ENCODE measurements around the gene PRDM1.
A peak's percentile ranks its signal among the peaks of the same experiment; 100 is the strongest.

PRDM1 gene

GRCh38 chr6:106085984-106086813 is at the start of gene PRDM1:
TSS of gene PRDM1 (plus strand) at chr6:106086336. CDS start at chr6:106086554, 218 bp downstream.
- DNase-seq (ENCODE audit: low spot score), result peak; percentile 83

- DNase-seq (ENCODE audit: low spot score), result no peak
Measured at GRCh38 chr6:106037060-106037459, 49.1 kb upstream of the PRDM1 start.

GRCh38 chr6:106039897-106040592 is 46.1 kb upstream of the PRDM1 start:
- no peak for DNase-seq (ENCODE audit: low spot score)

- DNase-seq (ENCODE audit: low spot score), result no peak
Measured at GRCh38 chr6:106044151-106044550, 42.0 kb upstream of the PRDM1 start.

DNA sequence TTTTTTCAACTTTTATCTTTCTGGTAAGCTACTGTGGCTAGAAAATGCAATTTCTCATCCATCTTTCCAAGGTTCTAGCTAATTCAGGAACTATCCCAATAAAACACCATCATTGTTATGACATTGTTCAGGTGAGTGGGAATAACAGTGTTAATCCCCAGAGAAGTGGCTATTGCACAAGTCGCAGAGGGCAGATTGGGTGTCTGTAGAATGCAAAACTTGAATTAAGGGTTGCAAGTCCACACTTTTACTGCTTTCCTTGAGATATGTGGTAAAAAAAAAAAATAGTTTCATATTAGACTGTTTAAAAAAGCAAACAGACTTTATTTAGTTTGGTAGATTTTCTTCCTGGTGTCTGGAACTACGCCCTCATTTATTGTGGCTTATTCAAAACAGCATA is 41.1 kb upstream of the PRDM1 start:
- DNase-seq (ENCODE audit: low spot score), result no peak

DNA sequence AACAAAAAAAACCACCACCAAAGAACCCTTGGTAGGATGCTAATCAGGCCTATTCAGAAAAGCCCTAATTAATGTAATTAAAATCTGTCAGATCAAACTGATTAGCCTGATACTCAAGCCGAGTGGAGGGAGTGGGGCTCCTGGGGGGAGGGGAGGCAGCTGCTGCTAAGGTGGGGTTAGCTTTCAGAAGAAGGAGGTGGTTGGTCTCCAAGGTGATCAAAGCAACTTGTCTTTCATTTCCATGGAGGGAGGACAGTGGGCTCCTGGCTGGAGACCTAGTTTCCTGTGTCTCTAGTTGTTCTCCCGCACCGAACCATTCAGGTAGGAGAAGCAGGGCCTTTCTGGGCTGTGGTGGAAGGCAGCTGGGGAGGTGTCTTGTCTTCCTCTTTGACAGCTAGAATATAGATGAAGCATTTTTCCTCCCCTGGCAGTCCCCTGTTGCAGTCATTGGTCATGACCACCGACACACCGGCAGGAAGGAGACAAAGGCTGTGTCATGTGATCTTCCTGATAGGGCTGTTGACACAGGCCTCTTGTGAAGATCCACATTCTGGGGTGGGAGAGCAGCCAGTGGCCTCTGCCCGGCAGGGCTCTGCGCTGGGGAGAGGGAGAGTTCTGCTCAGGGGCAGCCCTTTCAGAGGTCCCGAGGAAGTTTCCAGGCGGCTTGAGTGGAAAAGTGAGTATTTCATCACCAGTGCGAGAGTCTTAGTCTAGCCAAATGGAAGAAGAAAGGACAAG is 39.9 kb upstream of the PRDM1 start:
- no peak for DNase-seq (ENCODE audit: low spot score)

- no peak for DNase-seq (ENCODE audit: low spot score)
Measured at GRCh38 chr6:106046854-106047200, 39.3 kb upstream of the PRDM1 start.

DNA sequence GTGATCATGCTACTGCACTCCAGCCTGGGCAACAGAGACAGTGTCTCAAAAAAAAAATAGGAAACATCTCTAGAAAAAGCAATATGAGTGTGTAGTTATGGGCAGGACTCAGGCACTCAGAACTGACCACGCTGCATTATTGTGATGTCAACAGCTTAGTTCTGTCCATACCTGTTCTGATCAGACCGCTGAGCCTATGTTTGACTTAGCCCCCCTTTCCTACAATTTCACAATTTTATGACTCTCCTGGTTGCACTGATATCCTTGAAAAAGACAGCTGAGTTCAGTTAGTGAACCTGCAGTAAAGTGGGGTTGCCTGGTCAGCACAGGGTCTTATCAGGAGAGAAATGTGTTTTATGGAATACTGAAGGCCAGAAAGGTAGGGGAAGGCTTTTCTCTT is 37.8 kb upstream of the PRDM1 start:
- DNase-seq (ENCODE audit: low spot score), result no peak

GRCh38 chr6:106050538-106050937 is 35.6 kb upstream of the PRDM1 start:
- no peak for DNase-seq (ENCODE audit: low spot score)

DNA sequence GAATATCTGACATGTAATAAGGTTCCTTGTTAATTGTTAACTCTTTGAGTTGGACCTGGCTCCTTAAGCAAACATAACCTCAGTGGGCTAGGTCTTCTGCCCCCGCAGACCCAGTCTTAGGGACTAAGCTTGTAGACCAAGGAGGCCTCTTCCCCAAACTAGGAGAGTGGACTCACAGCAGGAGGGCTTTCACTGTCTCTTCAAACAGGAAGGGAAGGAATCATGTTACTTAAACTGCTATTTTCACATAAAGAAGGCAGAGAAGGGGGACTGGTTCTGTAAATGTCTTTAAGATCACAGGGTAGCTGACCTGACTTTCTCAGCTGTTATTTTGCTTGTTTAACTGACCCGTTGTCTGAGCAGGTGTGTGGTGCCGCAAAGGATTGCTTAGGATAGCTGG is 34.9 kb upstream of the PRDM1 start:
- no peak for DNase-seq (ENCODE audit: low spot score)

DNA sequence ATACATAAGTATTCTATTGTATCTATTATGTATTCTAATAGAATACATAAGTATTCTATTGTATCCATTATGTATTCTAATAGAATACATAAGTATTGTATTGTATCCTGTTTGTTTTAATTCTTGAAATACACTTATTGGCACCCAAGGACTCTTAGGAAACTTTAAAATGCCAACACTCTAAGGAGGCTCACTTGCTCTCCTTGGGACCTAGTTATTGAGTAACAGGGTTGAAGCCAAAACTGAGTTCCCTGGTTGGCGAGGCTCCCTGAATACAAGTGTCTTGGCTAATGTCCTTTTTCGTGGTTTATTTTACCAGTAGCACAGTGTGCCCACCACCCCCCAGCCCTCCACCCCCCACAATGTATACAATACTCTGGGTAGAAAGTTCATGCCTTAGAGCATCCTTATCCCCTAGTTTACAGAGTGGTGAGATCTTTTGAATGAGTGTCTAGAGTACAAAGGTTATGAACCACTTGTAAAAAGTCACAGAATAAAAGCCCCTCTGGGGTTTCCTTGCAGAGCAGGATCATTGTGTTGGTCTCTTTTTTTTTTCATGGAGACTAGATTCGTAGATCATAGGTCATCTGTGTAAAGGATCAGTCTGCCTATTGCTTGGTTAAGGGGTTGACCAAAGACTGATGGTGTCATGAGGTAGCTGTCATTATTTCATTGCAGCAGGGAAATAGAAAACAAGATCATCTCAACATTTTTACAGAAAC is 32.5 kb upstream of the PRDM1 start:
- DNase-seq (ENCODE audit: low spot score), result no peak

- no peak for DNase-seq (ENCODE audit: low spot score)
Measured at GRCh38 chr6:106055489-106055888, 30.6 kb upstream of the PRDM1 start.

- DNase-seq (ENCODE audit: low spot score), result peak; percentile 51
Measured at GRCh38 chr6:106056060-106056745, 29.9 kb upstream of the PRDM1 start.

DNA sequence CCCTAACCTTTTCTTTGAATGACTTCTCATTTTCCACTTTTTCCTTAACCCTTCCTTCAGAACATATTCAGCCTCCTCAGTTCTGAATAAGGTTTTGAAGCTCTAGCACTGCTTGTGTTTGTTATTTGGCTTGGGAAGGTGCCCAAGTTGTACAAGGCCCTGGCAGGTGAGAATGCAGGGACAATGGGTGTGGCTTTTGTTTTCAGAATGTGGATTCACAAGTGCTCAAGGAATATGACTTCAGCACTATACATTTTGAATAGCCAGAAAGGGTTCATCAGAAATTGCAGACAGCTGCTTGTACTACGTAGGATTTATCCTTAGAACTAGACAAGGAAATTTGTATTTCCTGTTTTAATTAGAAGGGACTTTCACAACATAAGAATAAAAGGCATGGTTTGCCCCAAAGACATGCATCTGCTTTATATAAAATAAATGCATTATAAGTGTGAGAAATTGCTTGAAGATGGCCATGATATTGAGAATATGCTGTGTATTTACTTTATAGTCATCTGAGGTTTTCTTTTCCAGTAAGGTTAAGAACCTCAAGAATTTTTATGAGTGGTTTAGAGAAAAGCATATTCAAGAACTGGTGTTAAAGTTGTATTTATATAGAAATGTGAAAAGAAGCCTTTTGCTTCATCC is 29.3 kb upstream of the PRDM1 start:
- DNase-seq (ENCODE audit: low spot score), result no peak

- DNase-seq (ENCODE audit: low spot score), result no peak
Measured at GRCh38 chr6:106059331-106059730, 26.8 kb upstream of the PRDM1 start.

GRCh38 chr6:106060167-106060566 is 26.0 kb upstream of the PRDM1 start:
- no peak for DNase-seq (ENCODE audit: low spot score)

GRCh38 chr6:106063448-106063850 is 22.7 kb upstream of the PRDM1 start:
- DNase-seq (ENCODE audit: low spot score), result no peak

GRCh38 chr6:106064142-106064541 is 22.0 kb upstream of the PRDM1 start:
- DNase-seq (ENCODE audit: low spot score), result no peak

DNA sequence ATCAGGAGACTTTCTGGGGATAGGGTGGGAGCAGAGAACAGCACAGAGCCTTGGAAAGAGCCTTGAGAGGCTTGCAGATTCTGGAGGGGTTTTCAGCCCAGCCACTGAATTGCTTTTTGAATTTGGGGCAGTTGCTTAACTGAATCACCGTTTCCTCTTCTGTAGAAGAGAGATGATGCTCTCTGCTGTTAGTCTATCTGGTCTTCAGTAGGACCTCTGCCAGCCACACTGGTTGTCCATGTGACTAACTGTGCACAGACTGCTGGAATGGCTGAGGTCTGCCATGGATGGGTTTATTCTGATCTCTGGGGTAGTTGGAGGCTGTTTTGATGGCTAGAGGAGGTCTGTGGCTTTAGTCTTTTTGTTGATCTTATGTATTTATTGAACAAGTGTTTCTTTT is 21.4 kb upstream of the PRDM1 start:
- no peak for DNase-seq (ENCODE audit: low spot score)

DNA sequence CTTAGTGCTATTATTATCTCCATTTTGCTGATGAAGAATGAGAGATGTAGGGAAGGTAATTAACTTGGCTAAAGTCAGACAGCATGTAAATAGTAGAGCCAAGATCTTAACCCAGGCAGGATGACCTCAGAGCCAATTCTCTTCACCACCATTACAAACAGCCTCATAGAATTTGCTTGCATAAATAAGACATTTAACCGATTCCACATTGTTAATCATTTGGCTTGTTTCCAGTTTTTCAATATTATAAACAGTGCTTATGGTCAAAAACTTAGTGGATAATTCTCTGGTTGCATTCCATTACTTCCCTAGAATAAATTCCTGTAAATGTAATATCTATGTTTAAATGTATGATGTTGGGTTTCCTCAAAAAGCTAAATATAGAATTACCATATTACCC is 19.1 kb upstream of the PRDM1 start:
- DNase-seq (ENCODE audit: low spot score), result no peak

- DNase-seq (ENCODE audit: low spot score), result no peak
Measured at GRCh38 chr6:106069478-106069877, 16.7 kb upstream of the PRDM1 start.
